K562 (cell line): ENCODE data around the gene ITGBL1. TPM values are rescaled to one million over a fixed set of nuclear protein-coding genes. Genes with fewer than 3 reads are reported as not detected.

Source experiments
- ATAC-seq: fragments of 200-7000 bp; cut with Tn5 transposase; 3 replicates; pipeline ENCODE4 v1.9.1; 2020; ENCODE audit warnings: moderate library complexity
- BruUV-seq: library from RNA; stranded (reverse); fragments of 400-500 nt; replicated peaks from 2 replicates; lab custom pipeline; 2021; lab: Mats Ljungman, UMichigan
- CTCF ChIA-PET: fragments of 300-600 bp; formaldehyde crosslinking; extraction: SDS; loops from one replicate; lab custom pipeline; 2021; ENCODE audit warnings: low intra/inter-chr PET ratio; lab: Yijun Ruan, JAX
- POLR2A ChIA-PET: fragments of 300-600, 350-650 bp; sonication (Branson Sonifier 250); formaldehyde crosslinking; extraction: SDS; loops from one replicate; lab custom pipeline; 2021; ENCODE audit warnings: antibody characterized with exemption, inconsistent platforms; lab: Yijun Ruan, JAX
- DNase-seq, 4 experiments: peaks; one replicate each; pipeline versions ENCODE4 v3.0.0 to v3.0.0-alpha.2; 2011 to 2018; ENCODE audit warnings: low spot score in 3 of 4, mixed read lengths in 3 of 4; ENCODE audit errors: extremely low read depth in 1 of 4
- FAIRE-seq: peaks from 2 replicates; lab custom pipeline; 2011; peaks lifted over from hg19 to GRCh38; lab: Jason Lieb, UNC
- H2AFZ ChIP-seq: 2 replicates; pipeline ENCODE4 v1.6.0; 2011; ENCODE audit warnings: low read depth, low read length, control low read depth, inconsistent platforms
- H3K27ac ChIP-seq: fragments of 200-600 bp; 3 replicates; pipeline ENCODE4 v1.8.0; 2011; ENCODE audit warnings: low read depth, mild to moderate bottlenecking, control low read depth, inconsistent platforms, low read length, moderate library complexity, mixed read lengths; ENCODE audit errors: extremely low read depth
- H3K27me3 ChIP-seq, 2 experiments: fragments of 300-600 bp in 1 of 2; 2 replicates in 1 of 2; 3 replicates in 1 of 2; pipeline versions ENCODE4 v1.6.0 to v1.8.0; 2011; ENCODE audit warnings: inconsistent platforms in 2 of 2, low read length in 2 of 2, mild to moderate bottlenecking in 1 of 2, mixed read lengths in 1 of 2, moderate library complexity in 1 of 2; ENCODE audit not compliant: control insufficient read depth in 2 of 2, insufficient read depth in 2 of 2
- H3K36me3 ChIP-seq: fragments of 300-600 bp; 3 replicates; pipeline ENCODE4 v1.8.0; 2011; ENCODE audit warnings: mild to moderate bottlenecking, low read length, inconsistent platforms; ENCODE audit not compliant: control insufficient read depth, insufficient read depth
- H3K4me1 ChIP-seq, 2 experiments: fragments of 200-600 bp in 1 of 2; replicated peaks in 1 of 2; 2 replicates in 1 of 2; 3 replicates in 1 of 2; pipeline versions ENCODE4 v1.5.1 to v1.8.0; 2011; ENCODE audit warnings: inconsistent platforms in 2 of 2, low read length in 2 of 2, mild to moderate bottlenecking in 1 of 2, mixed read lengths in 1 of 2, moderate library complexity in 1 of 2; ENCODE audit not compliant: control insufficient read depth in 2 of 2, insufficient read depth in 2 of 2
- H3K4me2 ChIP-seq: 2 replicates; pipeline ENCODE4 v1.6.1; 2011; ENCODE audit warnings: low read length, control low read depth, inconsistent platforms, mixed read lengths; ENCODE audit not compliant: insufficient read depth
- H3K4me3 ChIP-seq: fragments of 200-600 bp; sonication (generic), shearing (Covaris generic); 2 replicates; pipeline ENCODE4 v1.5.1; 2016; ENCODE audit warnings: control low read depth, inconsistent platforms
- H3K79me2 ChIP-seq: fragments of 200-600 bp; 3 replicates; pipeline ENCODE4 v1.8.0; 2011; ENCODE audit warnings: low read length, inconsistent platforms; ENCODE audit not compliant: control insufficient read depth, insufficient read depth
- H3K9ac ChIP-seq, 2 experiments: 2 replicates each; pipeline versions ENCODE4 v1.6.0 to v1.6.1; 2011; ENCODE audit warnings: low read depth in 2 of 2, low read length in 2 of 2, control low read depth in 1 of 2, inconsistent platforms in 1 of 2, mild to moderate bottlenecking in 1 of 2, mixed read lengths in 1 of 2; ENCODE audit not compliant: insufficient read depth in 1 of 2
- H3K9me1 ChIP-seq: one replicate; pipeline ENCODE4 v1.6.0; 2011; ENCODE audit warnings: inconsistent platforms, mild to moderate bottlenecking, low read length, moderate library complexity; ENCODE audit not compliant: control insufficient read depth, insufficient read depth
- H3K9me3 ChIP-seq: replicated peaks from 2 replicates; pipeline ENCODE4 v1.5.1; 2011; ENCODE audit warnings: low read depth, low read length, inconsistent platforms; ENCODE audit not compliant: control insufficient read depth, insufficient read depth
- H4K20me1 ChIP-seq: replicated peaks from 2 replicates; pipeline ENCODE4 v1.6.1; 2011; ENCODE audit warnings: low read length, inconsistent platforms, mixed read lengths; ENCODE audit not compliant: control insufficient read depth, insufficient read depth
- CREB1 ChIP-seq, 2 experiments: sonication (generic) in 1 of 2; formaldehyde crosslinking in 1 of 2; IDR thresholded peaks; 2 replicates each; pipeline versions ENCODE4 v1.6.1 to v1.8.0; 2012 to 2022; ENCODE audit warnings: inconsistent platforms in 1 of 2, mild to moderate bottlenecking in 1 of 2, missing genetic modification reagents in 1 of 2, moderate library complexity in 1 of 2
- FOXK1 ChIP-seq: sonication (generic); formaldehyde crosslinking; IDR thresholded peaks from 2 replicates; pipeline ENCODE4 v1.8.0; 2022; ENCODE audit warnings: missing genetic modification reagents, mild to moderate bottlenecking, borderline replicate concordance
- HINFP ChIP-seq: fragments of 450-650 bp; conservative IDR thresholded peaks from 2 replicates; pipeline ENCODE4 v1.6.1; 2016; ENCODE audit warnings: missing genetic modification characterization, low read depth, mild to moderate bottlenecking, control low read depth, missing compliant biosample characterization
- KLF1 ChIP-seq: fragments of 450-650 bp; IDR thresholded peaks from 2 replicates; pipeline ENCODE4 v1.6.1; 2016; ENCODE audit warnings: missing genetic modification characterization, missing compliant biosample characterization
- PHB ChIP-seq: fragments of 250-450 bp; sonication (Bioruptor Pico); IDR thresholded peaks from 2 replicates; pipeline ENCODE4 v1.5.0; 2021
- PHF8 ChIP-seq: fragments of 200-600 bp; sonication (generic); IDR thresholded peaks from 2 replicates; pipeline ENCODE4 v1.6.1; 2012; ENCODE audit warnings: mixed run types, mild to moderate bottlenecking, inconsistent platforms, low read length, moderate library complexity, borderline replicate concordance
- PHTF2 ChIP-seq: fragments of 250-450 bp; sonication (Bioruptor Pico); IDR thresholded peaks from 2 replicates; pipeline ENCODE4 v1.5.0; 2021; ENCODE audit warnings: mild to moderate bottlenecking
- PYGO2 ChIP-seq: fragments of 450-650 bp; IDR thresholded peaks from 2 replicates; pipeline ENCODE4 v1.6.1; 2016; ENCODE audit warnings: mild to moderate bottlenecking, missing genetic modification characterization, moderate library complexity, missing compliant biosample characterization
- RHOXF2B ChIP-seq: fragments of 250-450 bp; sonication (Bioruptor Pico); conservative IDR thresholded peaks from 2 replicates; pipeline ENCODE4 v1.5.1; 2021
- SP2 ChIP-seq: IDR thresholded peaks from 2 replicates; pipeline ENCODE4 v1.6.1; 2011; ENCODE audit warnings: mild to moderate bottlenecking, low read depth, low read length, moderate library complexity; ENCODE audit not compliant: poor library complexity, severe bottlenecking; ENCODE audit errors: extremely low read depth
- STAT5B ChIP-seq: fragments of 250-450 bp; sonication (Bioruptor Pico); IDR thresholded peaks from 2 replicates; pipeline ENCODE4 v1.8.0; 2021; ENCODE audit warnings: mild to moderate bottlenecking, inconsistent platforms
- TOE1 ChIP-seq, 2 experiments: fragments of 450-650 bp in 1 of 2; sonication (generic) in 1 of 2; formaldehyde crosslinking in 1 of 2; IDR thresholded peaks; 2 replicates each; pipeline versions ENCODE4 v1.7.1 to v1.8.0; 2016 to 2022; ENCODE audit warnings: borderline replicate concordance in 2 of 2, mild to moderate bottlenecking in 2 of 2, antibody characterized with exemption in 1 of 2, inconsistent platforms in 1 of 2, low read depth in 1 of 2, missing genetic modification reagents in 1 of 2, moderate library complexity in 1 of 2
- ZBTB34 ChIP-seq: fragments of 250-450 bp; sonication (Bioruptor Pico); IDR thresholded peaks from 2 replicates; pipeline ENCODE4 v1.8.0; 2021; ENCODE audit warnings: mild to moderate bottlenecking, moderate library complexity
- ZNF175 ChIP-seq: fragments of 200-800 bp; sonication (Bioruptor generic); IDR thresholded peaks from 2 replicates; pipeline ENCODE4 v1.6.1; 2016; ENCODE audit warnings: low read depth, mild to moderate bottlenecking, missing genetic modification characterization, missing compliant biosample characterization
- ZNF197 ChIP-seq: fragments of 200-800 bp; sonication (Bioruptor generic); IDR thresholded peaks from 2 replicates; pipeline ENCODE4 v1.6.1; 2016; ENCODE audit warnings: low read depth, missing genetic modification characterization, missing compliant biosample characterization
- ZNF239 ChIP-seq: fragments of 250-450 bp; sonication (Bioruptor Pico); IDR thresholded peaks from 2 replicates; pipeline ENCODE4 v1.4.0; 2020; ENCODE audit warnings: mild to moderate bottlenecking
- ZNF280A ChIP-seq: fragments of 450-650 bp; IDR thresholded peaks from 2 replicates; pipeline ENCODE4 v1.6.1; 2018; ENCODE audit warnings: mild to moderate bottlenecking, low read depth; ENCODE audit not compliant: partially characterized antibody
- ZNF408 ChIP-seq: fragments of 250-450 bp; sonication (Bioruptor Pico); IDR thresholded peaks from 2 replicates; pipeline ENCODE4 v1.4.0; 2020; ENCODE audit warnings: low read depth, mild to moderate bottlenecking, moderate library complexity
- ZNF695 ChIP-seq: fragments of 450-650 bp; formaldehyde crosslinking; IDR thresholded peaks from 2 replicates; pipeline ENCODE4 v1.4.0; 2020; ENCODE audit warnings: mild to moderate bottlenecking, moderate library complexity
- WGBS: fragments of 100-300 bp; shearing (Covaris generic); methylation state at CpG from one replicate; pipeline ENCODE4 v1.1.6; 2016; ENCODE audit warnings: low coverage, mixed read lengths; ENCODE audit not compliant: insufficient coverage; ENCODE audit errors: missing lambda C conversion rate; 5-methylcytosine and 5-hydroxymethylcytosine counted together
- in situ Hi-C: fragments of 300-500 bp; cut with MboI; formaldehyde crosslinking; loops from 4 replicates; pipeline ENCODE4 v1.15.0; 2018; ENCODE audit warnings: inconsistent platforms, mixed read lengths
- intact Hi-C: fragments of 100-400 bp; cut with micrococcal nuclease; formaldehyde crosslinking; loops from 2 replicates; pipeline ENCODE4 v1.14.2; 2022
- polyA plus RNA-seq, 8 experiments: library from polyadenylated mRNA; depleted of rRNA in 4 of 8; stranded (reverse) in 5 of 8; unstranded in 3 of 8; fragments of >200 nt; fragmentation: Nextera tagmentation in 2 of 8; fragmentation: Illumina TruSeq in 1 of 8; extraction: Ambion mirVana in 2 of 8; extraction: Trizol in 1 of 8; gene quantifications; 2 replicates each; pipeline versions ENCODE4 v1.2.1 to v1.2.3, GENCODE V29; 2011 to 2014; ENCODE audit warnings: inconsistent platforms in 1 of 8, missing spikeins in 1 of 8
- total RNA-seq, 7 experiments: library from RNA; depleted of rRNA in 6 of 7; stranded (reverse); fragments of >200 nt in 6 of 7; fragmentation: Illumina TruSeq in 2 of 7; extraction: Trizol in 2 of 7; gene quantifications; 2 replicates each; pipeline versions ENCODE4 v1.2.1 to v1.2.3, GENCODE V29; 2011 to 2021; ENCODE audit warnings: low replicate concordance in 1 of 7

Gene ITGBL1
- total and polyA plus RNA-seq, 9 of the 15 experiments (the other 6 are each of a cell fraction or from before 2014, with no cell fraction given), result 0.04 to 0.73 (median 0.32) TPM; not detected in 1

- Histone ChIP-seq H3K27ac (no peak overlapping the region), H3K27me3 (no peaks in the 10 kb centered on the region), H3K79me2 (no peaks in the 10 kb centered on the region), H3K4me2 (no peak overlapping the region), H3K36me3 (no peaks in the 10 kb centered on the region), H3K4me3 (no peak overlapping the region), H3K4me1 (no peaks in the 10 kb centered on the region), H3K9me3 (no peaks in the 10 kb centered on the region), H3K9me1 (no peaks in the 10 kb centered on the region), H4K20me1 (no peaks in the 10 kb centered on the region), H3K9ac (no peak overlapping the region), H2AFZ (no peak overlapping the region)
- ChIA-PET CTCF (no interaction called here), POLR2A (no interaction called here)
- 0% methylated on average over 1 of the region's 1 CpG for WGBS
- no peak for ATAC-seq
- intact Hi-C loops (no loop called here), in situ Hi-C loops (no loop called here)
- BruUV-seq, result no TSS peak
- TF ChIP-seq HINFP (tag), result no peak
- no peak for TF ChIP-seq ZNF408 (CRISPR knock-in tag)
- no peak for TF ChIP-seq PHB
- TF ChIP-seq PHF8, result no peak
- TF ChIP-seq TOE1 (IDR thresholded peaks at IDR 0.05; ENCODE audit: borderline replicate concordance), result no peak
- no peak for TF ChIP-seq TOE1 (CRISPR knock-in tag; IDR thresholded peaks at IDR 0.05; ENCODE audit: borderline replicate concordance, low read depth)
- TF ChIP-seq ZNF695 (CRISPR knock-in tag), result no peak
- TF ChIP-seq CREB1 (IDR thresholded peaks at IDR 0.05), result no peak
- no peak for TF ChIP-seq CREB1 (CRISPR knock-in tag; IDR thresholded peaks at IDR 0.05)
- TF ChIP-seq PYGO2 (tag), result no peak
- no peak for TF ChIP-seq FOXK1 (CRISPR knock-in tag)
- TF ChIP-seq ZNF280A, result no peak
- TF ChIP-seq ZNF197 (CRISPR knock-in tag), result no peak
- TF ChIP-seq PHTF2 (CRISPR knock-in tag), result no peak
- no peak for TF ChIP-seq STAT5B (CRISPR knock-in tag)
- no peak for TF ChIP-seq ZBTB34
- TF ChIP-seq ZNF175, result no peak
- no peak for TF ChIP-seq ZNF239 (CRISPR knock-in tag)
- TF ChIP-seq RHOXF2B (CRISPR knock-in tag), result no peak
- TF ChIP-seq SP2, result no peak
- TF ChIP-seq KLF1, result no peak
- FAIRE-seq, result no peak
- no peak for DNase-seq
These were observed 40.4 kb upstream of the ITGBL1 start for GRCh38 chr13:101412076-101412475.
